Ishikawa (cell line): ENCODE measurements around the gene HTRA1.

ENCODE experiments used
- CEBPB ChIP-seq: IDR thresholded peaks from 2 replicates; pipeline ENCODE4 v1.6.1; 2012
- EP300 ChIP-seq: IDR thresholded peaks from 2 replicates; pipeline ENCODE4 v1.6.1; 2012; ENCODE audit warnings: borderline replicate concordance
- FOXM1 ChIP-seq: IDR thresholded peaks from 2 replicates; pipeline ENCODE4 v1.6.1; 2012; ENCODE audit warnings: low read depth, borderline replicate concordance
- MAX ChIP-seq: IDR thresholded peaks from 2 replicates; pipeline ENCODE4 v1.6.1; 2012
- REST ChIP-seq: IDR thresholded peaks from 2 replicates; pipeline ENCODE4 v1.6.1; 2012; ENCODE audit warnings: low read depth, mild to moderate bottlenecking
- TAF1 ChIP-seq: IDR thresholded peaks from 2 replicates; pipeline ENCODE4 v1.6.1; 2012; ENCODE audit warnings: low read depth, mild to moderate bottlenecking
- TEAD4 ChIP-seq: IDR thresholded peaks from 2 replicates; pipeline ENCODE4 v1.6.1; 2012
- YY1 ChIP-seq: IDR thresholded peaks from 2 replicates; pipeline ENCODE4 v1.6.1; 2012; ENCODE audit warnings: low read depth
- ZBTB7A ChIP-seq: IDR thresholded peaks from 2 replicates; pipeline ENCODE4 v1.6.1; 2012; ENCODE audit warnings: low read depth

GRCh38 chr10:122475591-122476332 lies 14.4 kb downstream of the HTRA1 start:
- TF ChIP-seq REST (no peak), YY1 (no peak), FOXM1 (no peak), ZBTB7A (no peak), CEBPB (no peak), MAX (no peak), TAF1 (no peak), TEAD4 (no peak), EP300 (no peak)
